ENCODE data around the gene ZNF641. TPM values are rescaled to one million over a fixed set of nuclear protein-coding genes. Genes with fewer than 3 reads are reported as not detected.

ZNF641 gene
- total RNA-seq, 1 experiment from 2014 or later: 12.0 TPM

DNA sequence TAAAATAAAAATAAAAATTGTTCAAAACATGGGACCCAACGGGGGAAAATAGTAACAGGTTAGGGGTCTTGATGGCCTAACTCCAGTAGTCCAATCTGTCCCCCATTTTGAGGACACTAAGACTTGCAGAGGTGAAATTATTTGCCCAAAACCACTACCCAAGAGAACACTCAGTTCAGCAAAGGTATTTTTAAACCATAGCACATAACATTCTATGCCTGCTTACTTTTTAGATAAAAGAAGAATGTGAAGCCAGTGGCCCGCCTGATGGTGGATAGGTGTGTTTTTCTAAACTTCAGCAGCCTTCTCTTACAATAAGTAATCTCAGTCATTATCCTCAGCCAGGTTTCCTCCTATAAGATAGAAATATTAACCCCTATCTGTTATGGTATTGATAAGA lies 45.5 kb downstream of the ZNF641 start:
- Mint-ChIP-seq H3K9me3 (ENCODE audit: unreplicated experiment) (no peaks in the 10 kb centered on the region), H3K27me3 (ENCODE audit: insufficient read depth, unreplicated experiment) (no peaks in the 10 kb centered on the region), H3K27ac (ENCODE audit: low read depth, unreplicated experiment) (no peak overlapping the region), H3K36me3 (ENCODE audit: insufficient read depth, unreplicated experiment) (no peaks in the 10 kb centered on the region), H3K4me1 (ENCODE audit: insufficient read depth, unreplicated experiment) (no peaks in the 10 kb centered on the region), H3K4me3 (ENCODE audit: unreplicated experiment) (no peak overlapping the region)
- TF ChIP-seq, protein P1, sequence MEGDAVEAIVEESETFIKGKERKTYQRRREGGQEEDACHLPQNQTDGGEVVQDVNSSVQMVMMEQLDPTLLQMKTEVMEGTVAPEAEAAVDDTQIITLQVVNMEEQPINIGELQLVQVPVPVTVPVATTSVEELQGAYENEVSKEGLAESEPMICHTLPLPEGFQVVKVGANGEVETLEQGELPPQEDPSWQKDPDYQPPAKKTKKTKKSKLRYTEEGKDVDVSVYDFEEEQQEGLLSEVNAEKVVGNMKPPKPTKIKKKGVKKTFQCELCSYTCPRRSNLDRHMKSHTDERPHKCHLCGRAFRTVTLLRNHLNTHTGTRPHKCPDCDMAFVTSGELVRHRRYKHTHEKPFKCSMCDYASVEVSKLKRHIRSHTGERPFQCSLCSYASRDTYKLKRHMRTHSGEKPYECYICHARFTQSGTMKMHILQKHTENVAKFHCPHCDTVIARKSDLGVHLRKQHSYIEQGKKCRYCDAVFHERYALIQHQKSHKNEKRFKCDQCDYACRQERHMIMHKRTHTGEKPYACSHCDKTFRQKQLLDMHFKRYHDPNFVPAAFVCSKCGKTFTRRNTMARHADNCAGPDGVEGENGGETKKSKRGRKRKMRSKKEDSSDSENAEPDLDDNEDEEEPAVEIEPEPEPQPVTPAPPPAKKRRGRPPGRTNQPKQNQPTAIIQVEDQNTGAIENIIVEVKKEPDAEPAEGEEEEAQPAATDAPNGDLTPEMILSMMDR (IDR thresholded peaks at IDR 0.05; ENCODE audit: unreplicated experiment): no peak
- no peak for DNase-seq (ENCODE audit: unreplicated experiment)
- BruUV-seq (replicated peaks): no TSS peak
- intact Hi-C loops (cut with micrococcal nuclease): no loop called here
- POLR2A ChIA-PET: interaction anchor here (1.6 kb wide), 1 partner anchor 184 kb away, joined by 5 read pairs; no protein-coding TSS in a partner anchor
- CTCF ChIA-PET: no interaction called here

DNA sequence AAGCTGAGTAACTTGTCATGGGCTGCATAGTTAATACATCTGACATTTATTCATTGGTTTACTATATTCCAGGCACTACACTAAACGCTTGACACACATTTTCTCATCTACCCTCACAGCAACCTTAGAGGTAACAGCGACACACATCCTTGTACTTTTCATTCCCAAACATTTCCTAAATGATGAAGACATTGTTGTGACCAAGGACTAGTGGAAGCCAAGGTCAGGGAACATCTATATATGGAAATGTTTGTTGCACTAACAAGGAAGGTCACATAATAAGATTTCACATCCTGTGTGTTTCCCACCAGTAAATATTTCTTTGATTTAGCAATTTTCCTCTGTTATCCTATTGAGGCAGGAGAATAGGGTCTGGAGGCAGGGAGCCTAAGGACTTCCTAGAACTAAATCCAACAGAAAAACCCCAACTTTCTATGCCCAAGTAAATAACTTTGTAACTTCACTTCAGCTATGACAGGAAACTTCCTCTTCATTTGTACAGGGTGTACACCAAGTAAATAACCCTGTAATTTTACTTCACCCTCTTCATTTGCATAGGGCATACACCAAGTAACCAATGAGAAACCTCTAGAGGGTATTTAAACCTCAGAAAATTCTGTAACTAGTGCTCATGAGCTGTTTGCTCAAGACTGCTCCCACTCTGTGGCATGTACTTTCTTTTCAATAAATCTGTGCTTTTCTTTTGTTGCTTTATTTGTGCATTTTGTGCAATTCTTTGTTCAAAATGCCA lies 48.4 kb downstream of the ZNF641 start:
- H3K4me3 Mint-ChIP-seq (ENCODE audit: unreplicated experiment): no peak overlapping the region
- no peaks in the 10 kb centered on the region for H3K4me1 Mint-ChIP-seq (ENCODE audit: insufficient read depth, unreplicated experiment)

DNA sequence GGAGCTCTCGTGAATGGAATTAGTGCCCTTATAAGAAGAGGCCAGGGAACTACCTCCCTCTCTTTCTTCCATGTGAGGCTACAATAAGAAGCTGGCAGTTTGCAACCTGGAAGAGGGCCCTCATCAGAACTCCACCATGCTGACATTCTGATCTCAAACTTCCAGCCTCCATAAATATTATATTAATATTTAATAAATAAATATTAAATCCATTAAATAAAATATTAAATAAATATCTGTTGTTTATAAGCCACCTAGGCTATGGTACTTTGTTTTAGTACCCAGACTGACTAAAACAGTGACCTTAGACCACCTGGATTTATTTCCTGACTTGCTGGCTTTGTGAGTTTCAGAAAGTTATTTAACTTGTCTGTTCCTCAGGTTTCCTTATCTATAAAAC lies 49.9 kb downstream of the ZNF641 start:
- H3K36me3 Mint-ChIP-seq (ENCODE audit: insufficient read depth, unreplicated experiment): no peaks in the 10 kb centered on the region
- H3K4me1 Mint-ChIP-seq (ENCODE audit: insufficient read depth, unreplicated experiment): no peaks in the 10 kb centered on the region
- DNase-seq (ENCODE audit: unreplicated experiment): no peak
- ChIA-PET POLR2A (interaction anchor here (0.7 kb wide), 1 partner anchor 750 kb away, joined by 3 read pairs; no protein-coding TSS in a partner anchor), CTCF (interaction anchor here (0.6 to 0.7 kb wide), 2 partner anchors 158 to 409 kb away, joined by 3 read pairs; no protein-coding TSS in a partner anchor)
- H3K27ac Mint-ChIP-seq (ENCODE audit: low read depth, unreplicated experiment): no peak overlapping the region
- H3K9me3 Mint-ChIP-seq (ENCODE audit: unreplicated experiment): no peaks in the 10 kb centered on the region
- no TSS peak for BruUV-seq (replicated peaks)
- H3K27me3 Mint-ChIP-seq (ENCODE audit: insufficient read depth, unreplicated experiment): peaks cover 27% of the 10 kb centered on the region
- TF ChIP-seq, protein P1 (IDR thresholded peaks at IDR 0.05; ENCODE audit: unreplicated experiment): no peak
- no peak overlapping the region for H3K4me3 Mint-ChIP-seq (ENCODE audit: unreplicated experiment)
- intact Hi-C loops (cut with micrococcal nuclease): no loop called here

More for the DNA sequence above, 48.4 kb downstream of the ZNF641 start:
- TF ChIP-seq, protein P1 (IDR thresholded peaks at IDR 0.05; ENCODE audit: unreplicated experiment): no peak
- no TSS peak for BruUV-seq (replicated peaks)
- intact Hi-C loops (cut with micrococcal nuclease): no loop called here
- ChIA-PET POLR2A (no interaction called here), CTCF (interaction anchor here (1.2 kb wide), 1 partner anchor 22 kb away, joined by 4 read pairs; no protein-coding TSS in a partner anchor)
- no peaks in the 10 kb centered on the region for H3K36me3 Mint-ChIP-seq (ENCODE audit: insufficient read depth, unreplicated experiment)
- no peak overlapping the region for H3K27ac Mint-ChIP-seq (ENCODE audit: low read depth, unreplicated experiment)
- DNase-seq (ENCODE audit: unreplicated experiment): no peak
- peaks cover 13% of the 10 kb centered on the region for H3K27me3 Mint-ChIP-seq (ENCODE audit: insufficient read depth, unreplicated experiment)
- H3K9me3 Mint-ChIP-seq (ENCODE audit: unreplicated experiment): no peaks in the 10 kb centered on the region

DNA sequence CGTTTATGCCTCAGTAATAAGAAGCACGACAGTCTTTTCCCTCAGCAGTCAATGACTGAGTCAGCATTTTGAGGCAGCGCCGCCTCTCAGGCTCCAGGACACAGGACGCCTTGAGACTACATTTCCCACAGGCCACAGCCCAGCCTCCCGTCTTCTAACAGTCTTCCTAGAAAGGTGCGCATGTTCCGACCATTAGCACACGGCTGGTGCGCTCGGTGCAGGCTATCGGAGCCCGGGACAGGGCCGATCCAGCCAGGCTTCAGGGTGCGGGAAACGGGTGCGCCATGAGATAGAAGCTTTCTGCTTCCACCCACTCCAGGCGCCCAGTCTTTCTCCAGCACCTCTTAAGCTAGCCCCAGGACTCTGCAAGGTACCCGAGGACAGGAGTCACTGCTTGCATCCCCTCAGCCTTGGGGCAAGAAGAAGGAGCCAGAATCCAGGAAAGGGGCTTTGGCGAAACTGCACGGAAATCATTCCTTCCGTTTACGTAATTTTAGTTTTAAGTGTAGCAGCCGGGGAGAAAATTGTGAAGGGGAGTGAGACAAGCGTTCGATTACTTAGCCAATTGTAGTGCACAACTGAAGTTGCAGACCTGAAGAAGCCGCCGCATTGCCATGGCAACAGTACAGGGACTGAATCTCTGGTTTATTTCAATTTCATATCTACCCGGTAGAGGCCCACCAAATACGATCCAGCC lies 54.0 kb downstream of the ZNF641 start:
- H3K9me3 Mint-ChIP-seq (ENCODE audit: unreplicated experiment): no peaks in the 10 kb centered on the region
- CTCF ChIA-PET: no interaction called here
- H3K27ac Mint-ChIP-seq (ENCODE audit: low read depth, unreplicated experiment): no peak overlapping the region
- H3K36me3 Mint-ChIP-seq (ENCODE audit: insufficient read depth, unreplicated experiment): no peaks in the 10 kb centered on the region
- TF ChIP-seq, protein P1 (IDR thresholded peaks at IDR 0.05; ENCODE audit: unreplicated experiment): no peak
- peaks cover 27% of the 10 kb centered on the region for H3K27me3 Mint-ChIP-seq (ENCODE audit: insufficient read depth, unreplicated experiment)
- no peak for DNase-seq (ENCODE audit: unreplicated experiment)
- H3K4me1 Mint-ChIP-seq (ENCODE audit: insufficient read depth, unreplicated experiment): no peaks in the 10 kb centered on the region
- no peak overlapping the region for H3K4me3 Mint-ChIP-seq (ENCODE audit: unreplicated experiment)
- POLR2A ChIA-PET: no interaction called here
- no TSS peak for BruUV-seq (replicated peaks)
- intact Hi-C loops (cut with micrococcal nuclease): no loop called here
